ENCODE results near the gene CLTC. TPM values are rescaled to one million over a fixed set of nuclear protein-coding genes. Genes with fewer than 3 reads are reported as not detected.

The CLTC gene
- total and polyA plus RNA-seq, 8 donors, result 25.7 to 118 (median 60.7) TPM

GRCh38 chr17:59666235-59666634, 46.5 kb downstream of the CLTC start:
- H3K27ac ChIP-seq, result no peak overlapping the region
- DNase-seq (no peak), FAIRE-seq (no peak), ATAC-seq (no peak)
- no peaks in the 10 kb centered on the region for H3K27me3 ChIP-seq
- peaks cover 0 to 82% (median 22%) of the 10 kb centered on the region in 3 donors for H3K36me3 ChIP-seq
- no peak for TF ChIP-seq CTCF (IDR thresholded peaks at IDR 0.05)
- intact Hi-C loops (cut with DNase I), result no loop called here
- peaks cover 0 to 5% (median 0%) of the 10 kb centered on the region in 3 donors for H3K4me1 ChIP-seq
- 86 to 87% methylated on average over 5 of the region's 5 CpGs for WGBS, 2 donors
- no peak overlapping the region for H3K4me3 ChIP-seq
- H3K9me3 ChIP-seq, result no peaks in the 10 kb centered on the region

DNA sequence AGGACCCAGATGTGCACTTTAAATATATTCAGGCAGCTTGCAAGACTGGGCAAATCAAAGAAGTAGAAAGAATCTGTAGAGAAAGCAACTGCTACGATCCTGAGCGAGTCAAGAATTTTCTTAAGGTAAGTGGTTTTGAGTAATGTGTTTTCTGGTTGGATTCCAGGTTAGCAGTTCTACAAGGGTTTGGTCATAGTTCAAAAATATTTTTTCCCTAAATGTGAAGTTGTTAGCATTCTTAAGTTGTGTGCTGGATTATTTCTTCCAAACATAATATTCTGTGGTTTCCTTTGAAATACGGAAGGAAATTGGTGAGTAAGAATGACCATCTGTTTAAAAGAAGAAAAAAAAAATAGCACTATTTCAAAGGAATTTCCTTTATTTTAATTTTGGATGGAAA, 49.1 kb downstream of the CLTC start:
- no peaks in the 10 kb centered on the region for H3K27me3 ChIP-seq
- intact Hi-C loops (cut with DNase I), result no loop called here
- peaks cover 0 to 61% (median 18%) of the 10 kb centered on the region in 3 donors for H3K36me3 ChIP-seq
- H3K4me1 ChIP-seq, result peaks cover 0 to 5% (median 0%) of the 10 kb centered on the region in 3 donors
- H3K9me3 ChIP-seq, result no peaks in the 10 kb centered on the region
- H3K27ac ChIP-seq, result no peak overlapping the region
- TF ChIP-seq CTCF (IDR thresholded peaks at IDR 0.05), result no peak
- DNase-seq (no peak), ATAC-seq (peak in 1 of 4 donors; percentile 34), FAIRE-seq (no peak)
- no peak overlapping the region for H3K4me3 ChIP-seq
- WGBS, 2 donors, result 79 to 81% methylated on average over 3 of the region's 3 CpGs

DNA sequence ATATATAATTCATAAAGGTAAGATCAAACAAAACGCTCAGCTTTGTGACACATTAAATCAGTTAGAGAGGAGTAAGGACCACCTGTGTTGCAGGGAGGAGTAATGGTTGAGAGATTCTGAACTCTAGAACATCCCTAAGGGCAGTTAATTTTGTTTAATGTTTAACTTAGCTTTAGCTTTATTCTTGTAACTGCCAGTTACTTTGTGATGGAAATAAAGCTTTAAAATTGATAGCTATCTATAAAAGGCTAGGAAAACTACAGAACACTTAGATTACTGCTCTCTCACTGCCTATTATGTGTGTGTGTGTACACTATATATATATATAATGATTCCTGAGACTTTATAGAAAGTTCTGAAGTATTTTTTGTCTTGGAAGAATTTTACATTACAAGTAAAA, 49.7 kb downstream of the CLTC start:
- H3K27me3 ChIP-seq, result no peaks in the 10 kb centered on the region
- peaks cover 0 to 5% (median 0%) of the 10 kb centered on the region in 3 donors for H3K4me1 ChIP-seq
- no peak overlapping the region for H3K27ac ChIP-seq
- intact Hi-C loops (cut with DNase I), result no loop called here
- H3K4me3 ChIP-seq, result no peak overlapping the region
- peaks cover 0 to 65% (median 17%) of the 10 kb centered on the region in 3 donors for H3K36me3 ChIP-seq
- FAIRE-seq (peak; percentile 81), ATAC-seq (no peak), DNase-seq (no peak)
- TF ChIP-seq CTCF (IDR thresholded peaks at IDR 0.05), result no peak
- H3K9me3 ChIP-seq, result no peaks in the 10 kb centered on the region
- 34 to 55% methylated on average over 1 of the region's 1 CpG for WGBS, 2 donors

DNA sequence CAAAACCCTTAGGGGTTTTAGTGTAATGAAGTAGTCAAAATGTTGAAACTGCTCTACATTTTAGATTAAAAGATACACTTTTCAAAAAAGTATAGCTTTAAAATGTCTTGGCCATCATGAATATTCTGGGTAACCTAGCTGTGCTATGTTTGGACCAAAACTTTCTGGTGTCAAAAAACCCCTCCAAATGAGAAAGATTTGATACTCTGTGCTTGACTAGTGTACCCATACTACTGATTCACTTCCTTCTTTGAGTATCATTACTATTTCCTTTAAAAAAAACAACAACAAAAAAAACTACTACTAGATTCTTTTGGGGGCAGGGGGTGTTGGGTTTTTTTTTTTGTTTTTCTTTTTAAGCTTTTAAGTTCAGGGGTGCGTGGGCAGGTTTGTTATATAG, 50.2 kb downstream of the CLTC start:
- Histone ChIP-seq H3K27me3 (no peaks in the 10 kb centered on the region), H3K36me3 (peaks cover 0 to 62% (median 12%) of the 10 kb centered on the region in 3 donors), H3K27ac (no peak overlapping the region), H3K9me3 (no peaks in the 10 kb centered on the region), H3K4me3 (no peak overlapping the region), H3K4me1 (peaks cover 0 to 5% (median 0%) of the 10 kb centered on the region in 3 donors)
- DNase-seq (no peak), ATAC-seq (no peak), FAIRE-seq (no peak)
- 90 to 96% methylated on average over 1 of the region's 1 CpG for WGBS, 2 donors
- TF ChIP-seq CTCF (IDR thresholded peaks at IDR 0.05), result no peak
- intact Hi-C loops (cut with DNase I), result no loop called here

GRCh38 chr17:59671386-59671785, 51.7 kb downstream of the CLTC start:
- WGBS, 2 donors, result 94 to 100% methylated on average over 1 of the region's 1 CpG
- FAIRE-seq (no peak), DNase-seq (no peak), ATAC-seq (no peak)
- Histone ChIP-seq H3K36me3 (peaks cover 0 to 59% (median 10%) of the 10 kb centered on the region in 3 donors), H3K27me3 (no peaks in the 10 kb centered on the region), H3K9me3 (no peaks in the 10 kb centered on the region), H3K27ac (no peak overlapping the region), H3K4me3 (no peak overlapping the region), H3K4me1 (peaks cover 0 to 5% (median 0%) of the 10 kb centered on the region in 3 donors)
- TF ChIP-seq CTCF (IDR thresholded peaks at IDR 0.05), result no peak
- intact Hi-C loops (cut with DNase I), result no loop called here

Measured in pancreas (tissue), 10 donors.